HepG2 (cell line): ENCODE results near the gene ZNF507. TPM values are rescaled to one million over a fixed set of nuclear protein-coding genes. Genes with fewer than 3 reads are reported as not detected.

ENCODE experiments used
- ARNTL ChIP-seq: sonication (generic); formaldehyde crosslinking; IDR thresholded peaks from 2 replicates; pipeline ENCODE4 v1.4.0; 2020; ENCODE audit warnings: mild to moderate bottlenecking, missing genetic modification reagents
- ATAD3A ChIP-seq: sonication (generic); formaldehyde crosslinking; IDR thresholded peaks from 2 replicates; pipeline ENCODE4 v1.4.0; 2020; ENCODE audit warnings: missing genetic modification reagents
- CBX2 ChIP-seq, 2 experiments: fragments of 200-600 bp in 1 of 2; sonication (generic); formaldehyde crosslinking in 1 of 2; IDR thresholded peaks; 2 replicates each; pipeline versions ENCODE4 v1.7.0 to v1.8.1; 2018 to 2022; ENCODE audit warnings: low read depth in 2 of 2, low read length in 1 of 2, mild to moderate bottlenecking in 1 of 2, missing genetic modification reagents in 1 of 2
- CC2D1A ChIP-seq: sonication (generic); formaldehyde crosslinking; IDR thresholded peaks from 2 replicates; pipeline ENCODE4 v1.8.1; 2023; ENCODE audit warnings: mild to moderate bottlenecking, missing genetic modification reagents
- HDAC2 ChIP-seq: sonication (generic); formaldehyde crosslinking; IDR thresholded peaks from 2 replicates; pipeline ENCODE4 v1.4.0; 2020; ENCODE audit warnings: missing genetic modification reagents
- HNF4G ChIP-seq, 2 experiments: sonication (generic) in 1 of 2; formaldehyde crosslinking in 1 of 2; IDR thresholded peaks; 2 replicates each; pipeline versions ENCODE4 v1.4.0 to v1.6.1; 2011 to 2020; ENCODE audit warnings: borderline replicate concordance in 2 of 2, low read depth in 2 of 2, mild to moderate bottlenecking in 2 of 2, low read length in 1 of 2, missing genetic modification reagents in 1 of 2, moderate library complexity in 1 of 2
- KIAA2018 ChIP-seq: sonication (generic); formaldehyde crosslinking; IDR thresholded peaks from 2 replicates; pipeline ENCODE4 v1.5.0; 2020; ENCODE audit warnings: mild to moderate bottlenecking, missing genetic modification reagents, borderline replicate concordance
- SSRP1 ChIP-seq: IDR thresholded peaks from 2 replicates; pipeline ENCODE4 v1.6.1; 2016; ENCODE audit warnings: control low read depth
- STAG1 ChIP-seq: sonication (generic); formaldehyde crosslinking; IDR thresholded peaks from 2 replicates; pipeline ENCODE4 v1.4.0; 2020; ENCODE audit warnings: missing genetic modification reagents
- ZFP1 ChIP-seq: IDR thresholded peaks from 2 replicates; pipeline ENCODE4 v1.6.1; 2016
- ZNF20 ChIP-seq: sonication (generic); formaldehyde crosslinking; IDR thresholded peaks from 2 replicates; pipeline ENCODE4 v1.4.0; 2020; ENCODE audit warnings: mild to moderate bottlenecking, moderate library complexity, missing genetic modification reagents
- ZNF224 ChIP-seq: sonication (generic); formaldehyde crosslinking; IDR thresholded peaks from 2 replicates; pipeline ENCODE4 v1.5.0; 2020; ENCODE audit warnings: mild to moderate bottlenecking, missing genetic modification reagents
- ZNF275 ChIP-seq: sonication (generic); formaldehyde crosslinking; IDR thresholded peaks from 2 replicates; pipeline ENCODE4 v1.8.0; 2022; ENCODE audit warnings: missing genetic modification reagents, mild to moderate bottlenecking, inconsistent platforms, borderline replicate concordance
- ZNF292 ChIP-seq: sonication (generic); formaldehyde crosslinking; IDR thresholded peaks from 2 replicates; pipeline ENCODE4 v1.8.1; 2022; ENCODE audit warnings: mild to moderate bottlenecking, low read depth, missing genetic modification reagents, borderline replicate concordance
- ZNF496 ChIP-seq: sonication (generic); formaldehyde crosslinking; IDR thresholded peaks from 2 replicates; pipeline ENCODE4 v1.8.1; 2023; ENCODE audit warnings: mild to moderate bottlenecking, moderate library complexity, missing genetic modification reagents; ENCODE audit not compliant: insufficient replicate concordance
- ZNF691 ChIP-seq: sonication (generic); formaldehyde crosslinking; IDR thresholded peaks from 2 replicates; pipeline ENCODE4 v1.4.0; 2020; ENCODE audit warnings: missing genetic modification reagents, low read depth, mild to moderate bottlenecking, borderline replicate concordance
- ZNF709 ChIP-seq: sonication (generic); formaldehyde crosslinking; IDR thresholded peaks from 2 replicates; pipeline ENCODE4 v1.5.0; 2020; ENCODE audit warnings: mild to moderate bottlenecking, missing genetic modification reagents
- polyA plus RNA-seq, 8 experiments: library from polyadenylated mRNA; depleted of rRNA in 3 of 8; stranded (reverse) in 7 of 8; unstranded in 1 of 8; fragments of >200 nt; fragmentation: Illumina TruSeq in 4 of 8; extraction: Trizol in 4 of 8; gene quantifications; 2 replicates each; pipeline versions ENCODE4 v1.2.1 to v1.2.3, GENCODE V29; 2011 to 2016; ENCODE audit warnings: low read depth in 4 of 8, missing spikeins in 1 of 8, mixed read lengths in 1 of 8; ENCODE audit not compliant: insufficient read depth in 1 of 8
- total RNA-seq, 5 experiments: library from RNA; depleted of rRNA; stranded (reverse); fragments of >200 nt; fragmentation: Illumina TruSeq; extraction: Trizol; gene quantifications; 2 replicates each; pipeline ENCODE4 v1.2.3, GENCODE V29; 2016; ENCODE audit warnings: low read depth in 1 of 5

Gene ZNF507
- total and polyA plus RNA-seq, 2 of the 13 experiments (the other 11 are each of a cell fraction or from before 2014, with no cell fraction given): 7.3 to 10.9 TPM

GRCh38 chr19:32405431-32406160, 60.2 kb downstream of the ZNF507 start, which contains the start of gene DPY19L3 (continued):
- 0 out of 2 replicates have a peak, but pooled peaks have one; percentile 58 for TF ChIP-seq ZFP1 (CRISPR knock-in tag)
- TF ChIP-seq ATAD3A (CRISPR knock-in tag): no peak
- 0 out of 2 replicates have a peak, but pooled peaks have one; percentile 28 for TF ChIP-seq HDAC2
- TF ChIP-seq CBX2 (IDR thresholded peaks at IDR 0.05; ENCODE audit: low read depth, low read length): no peak
- no peak for TF ChIP-seq CBX2 (CRISPR knock-in tag; IDR thresholded peaks at IDR 0.05; ENCODE audit: low read depth)
- TF ChIP-seq ZNF275 (CRISPR knock-in tag): peak; percentile 38; the same call in 1 of the 2 replicates
- no peak for TF ChIP-seq ZNF709 (CRISPR knock-in tag)
- TF ChIP-seq ZNF691: peak; percentile 39
- TF ChIP-seq KIAA2018 (CRISPR knock-in tag): no peak
- no peak for TF ChIP-seq ZNF224 (CRISPR knock-in tag)
- no peak for TF ChIP-seq ZNF496 (CRISPR knock-in tag)
- 0 out of 2 replicates have a peak, but pooled peaks have one; percentile 66 for TF ChIP-seq ZNF292 (CRISPR knock-in tag)
- no peak for TF ChIP-seq HNF4G (IDR thresholded peaks at IDR 0.05; ENCODE audit: borderline replicate concordance, low read depth, low read length)
- TF ChIP-seq HNF4G (CRISPR knock-in tag; IDR thresholded peaks at IDR 0.05; ENCODE audit: borderline replicate concordance, low read depth): no peak
- TF ChIP-seq ZNF20: no peak; the same call in 1 of the 2 replicates
- TF ChIP-seq SSRP1: no peak
- TF ChIP-seq CC2D1A (CRISPR knock-in tag): no peak
- peak; percentile 15 for TF ChIP-seq STAG1
- TF ChIP-seq ARNTL (CRISPR knock-in tag): 0 out of 2 replicates have a peak, but pooled peaks have one; percentile 42
